ENCODE data around the gene ANKRD20A1.
"Not testable (repeated sequence)": the region's sequence is repeated elsewhere in the genome, so short reads cannot be mapped to it uniquely, and the experiment has no call there.

The ANKRD20A1 gene

DNA sequence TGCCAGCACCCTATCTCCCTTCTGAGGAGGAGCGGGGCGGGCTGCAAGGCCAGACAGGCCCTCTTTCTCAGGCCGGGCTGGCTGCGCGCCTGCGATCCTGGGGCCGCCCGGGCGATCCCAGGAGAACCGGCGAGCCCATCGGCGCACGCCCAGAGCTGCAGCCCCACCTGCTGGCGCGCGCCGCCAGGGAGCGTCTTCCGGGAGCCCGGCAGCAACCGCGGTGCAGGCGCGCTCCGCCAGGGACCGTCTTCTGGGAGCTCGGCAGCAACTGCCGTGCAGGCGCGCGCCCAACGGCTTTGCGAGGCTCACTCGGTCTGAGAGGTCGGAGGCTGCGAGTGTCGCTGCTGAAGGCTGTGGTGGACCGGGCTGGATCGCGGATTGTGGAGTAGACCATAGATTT lies at the start of gene ANKRD20A1:
Gene ANKRD20A1 (plus strand): TSS at position 61 of the 400 bp plus-strand sequence. CDS start 496 bp downstream, outside the sequence.
- not testable (repeated sequence) for DNase-seq

DNA sequence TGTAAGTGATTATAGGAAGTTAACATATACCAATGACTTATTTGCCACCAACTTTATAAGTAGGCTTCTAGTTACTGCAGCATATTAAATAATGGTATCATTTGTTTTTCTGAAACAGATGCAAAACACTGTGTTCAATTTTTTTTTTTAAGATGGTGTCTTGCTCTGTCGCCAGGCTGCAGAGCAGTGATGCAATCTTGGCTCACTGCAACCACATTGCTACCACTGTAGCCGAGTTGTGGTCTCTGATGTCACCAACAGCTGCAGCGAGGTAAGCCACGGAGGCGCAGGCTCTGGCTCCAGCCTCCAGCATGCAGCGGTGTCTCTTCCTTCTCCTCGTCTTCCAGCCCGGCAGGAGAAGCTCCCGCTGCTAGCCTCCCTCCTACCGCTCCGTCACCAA lies 26.6 kb upstream of the ANKRD20A1 start:
- DNase-seq = not testable (repeated sequence)
